Measurements from ENCODE around the gene MDP1.

Gene MDP1

DNA sequence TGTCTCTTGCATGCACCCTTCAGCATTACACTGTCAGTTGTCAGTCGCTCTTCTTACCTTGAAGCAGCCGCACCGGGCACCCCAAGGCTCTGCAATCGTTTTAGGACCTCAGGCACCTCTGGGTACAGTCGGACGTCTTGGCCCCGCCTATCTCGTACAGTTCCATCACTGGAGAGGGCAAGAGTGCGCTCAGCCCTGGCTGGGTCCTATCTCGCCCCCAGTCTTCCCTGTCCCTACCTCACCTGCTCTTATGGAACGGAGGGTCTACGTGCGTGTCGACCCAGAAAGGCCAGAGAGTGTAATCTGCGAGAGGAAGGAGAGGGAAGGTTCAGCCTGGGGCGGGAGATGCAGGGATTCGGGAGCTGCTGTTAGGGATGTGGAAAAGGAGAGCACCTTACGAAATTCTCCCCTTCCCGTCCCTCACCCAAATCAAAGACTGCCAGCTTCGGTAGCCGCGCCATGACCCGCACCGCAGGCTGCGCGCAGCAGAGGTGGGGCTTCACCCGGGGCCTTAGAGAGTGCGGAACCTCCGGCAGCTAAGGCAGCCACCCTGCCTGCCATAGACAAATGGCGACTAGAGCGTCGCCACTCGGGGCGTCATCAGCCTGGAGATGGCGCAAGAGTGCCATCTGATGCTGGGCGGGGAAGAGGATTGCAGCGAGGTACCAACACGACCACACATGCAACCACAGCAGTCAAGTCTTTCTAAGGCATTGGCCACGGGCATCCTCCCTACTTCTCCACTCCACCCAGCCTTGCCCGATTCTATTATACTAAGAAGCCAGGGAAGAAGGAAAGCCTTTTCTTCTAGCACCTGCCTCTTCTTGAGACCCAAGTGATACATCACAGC lies at the start of gene MDP1:
TSS of gene MDP1 (minus strand) at position 572 of the 850 bp plus-strand sequence. CDS start at position 461, 111 bp downstream.
- DNase-seq, result peak; percentile 36

DNA sequence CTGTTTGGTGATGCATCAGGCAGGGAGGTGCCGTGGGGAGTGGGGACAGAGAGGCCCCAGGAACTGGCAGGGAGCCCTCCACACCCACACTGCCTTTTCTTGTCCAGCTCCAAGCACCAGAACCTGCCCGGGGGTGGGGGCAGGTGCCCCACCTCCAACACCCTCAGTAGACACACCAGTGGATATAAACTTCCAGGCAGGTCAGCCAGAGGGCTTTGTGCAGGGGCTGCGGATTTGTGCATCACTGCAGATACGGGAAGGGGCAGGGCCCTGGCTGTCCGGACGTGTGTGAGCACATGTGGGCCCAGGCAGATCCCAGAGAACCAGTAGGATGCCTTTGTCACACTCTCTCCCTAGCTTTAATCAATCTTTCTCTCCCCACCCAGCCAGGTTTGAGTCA lies 48.4 kb upstream of the MDP1 start:
- no peak for DNase-seq

DNA sequence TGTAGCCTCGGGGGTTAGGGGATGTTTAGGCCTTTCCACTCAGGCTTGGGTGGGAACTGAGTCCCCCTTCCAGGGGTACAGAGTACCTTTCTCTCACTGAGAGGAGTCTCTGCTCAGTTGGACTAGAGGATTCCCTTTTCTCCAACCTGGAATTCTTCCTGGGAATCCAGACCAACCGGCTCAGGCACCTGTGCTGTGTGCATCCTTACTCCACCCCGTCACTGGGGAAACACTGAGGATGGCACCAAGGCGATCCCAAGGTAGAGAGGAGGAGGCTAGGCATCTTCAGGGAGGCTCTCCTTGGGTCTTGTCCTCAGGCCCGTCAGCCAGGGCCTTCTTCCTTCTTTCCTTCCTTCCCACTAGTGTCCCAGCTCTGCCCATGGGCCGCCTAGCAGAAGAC lies 48.0 kb upstream of the MDP1 start:
- no peak for DNase-seq

DNA sequence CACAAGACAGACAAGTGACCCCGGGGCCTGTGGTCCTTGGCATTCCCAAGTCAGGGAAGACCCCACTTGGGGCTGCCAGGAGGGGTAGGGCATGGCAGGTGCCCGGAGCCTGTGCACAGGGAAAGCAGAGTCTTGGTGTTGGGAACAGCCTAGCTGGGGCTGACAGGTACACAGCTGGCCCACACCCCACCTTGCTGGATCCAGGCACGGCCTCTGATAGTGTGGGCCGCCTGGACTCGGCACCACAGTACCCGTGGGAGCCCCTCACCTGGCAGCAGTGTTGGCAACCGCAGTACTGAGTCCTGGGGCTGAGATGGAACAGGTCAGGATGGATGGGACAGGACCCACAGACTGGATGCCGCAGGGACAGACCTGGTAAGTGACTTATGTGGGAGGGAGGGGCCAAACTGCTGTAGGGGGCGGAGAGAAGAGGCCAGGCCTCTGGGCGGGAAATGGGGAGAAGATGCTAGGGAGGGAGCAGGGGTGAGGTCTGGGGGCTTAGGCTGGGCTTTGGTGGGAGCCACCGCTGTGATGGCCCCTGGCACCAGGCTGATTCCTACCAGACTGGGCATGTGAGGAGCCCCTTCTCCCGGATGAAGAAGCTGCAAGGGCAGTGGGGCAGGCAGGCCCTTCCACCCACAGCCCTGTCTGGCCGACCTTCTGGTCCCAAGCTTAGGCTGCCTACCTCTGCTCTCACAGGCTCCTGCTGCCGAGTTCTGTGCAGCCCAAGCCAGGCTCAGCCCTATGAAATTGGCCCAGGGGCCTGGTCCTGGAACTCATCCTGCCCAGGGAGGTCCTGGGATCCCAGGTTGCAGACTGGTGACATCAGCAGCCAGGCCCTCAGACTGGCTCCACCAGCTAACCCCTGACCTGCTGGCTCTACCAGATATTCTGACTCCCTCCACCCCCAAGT lies 47.2 kb upstream of the MDP1 start, which contains the start of gene TGM1:
TSS of gene TGM1 (minus strand) at position 357 of the 913 bp plus-strand sequence. CDS start 825 bp downstream, outside the sequence.
- DNase-seq, result no peak

DNA sequence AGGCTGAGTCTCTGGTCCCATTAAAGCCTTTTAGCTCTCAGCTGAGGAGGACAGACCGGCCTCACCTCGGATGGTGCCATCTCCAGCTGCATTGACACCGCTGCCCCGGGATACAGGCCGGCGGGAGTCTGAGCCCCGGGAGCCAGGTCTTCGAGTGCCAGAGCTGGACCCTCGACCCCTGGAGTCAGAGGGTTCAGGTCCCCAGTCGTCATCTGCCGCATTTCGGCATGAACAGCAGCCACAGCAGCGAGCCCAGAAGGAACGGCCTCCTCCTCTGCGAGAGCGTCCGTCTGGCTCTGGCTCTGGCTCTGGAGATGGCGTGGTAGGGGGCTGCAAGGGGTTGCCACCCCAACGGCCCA lies 46.1 kb upstream of the MDP1 start:
- DNase-seq, result no peak

DNA sequence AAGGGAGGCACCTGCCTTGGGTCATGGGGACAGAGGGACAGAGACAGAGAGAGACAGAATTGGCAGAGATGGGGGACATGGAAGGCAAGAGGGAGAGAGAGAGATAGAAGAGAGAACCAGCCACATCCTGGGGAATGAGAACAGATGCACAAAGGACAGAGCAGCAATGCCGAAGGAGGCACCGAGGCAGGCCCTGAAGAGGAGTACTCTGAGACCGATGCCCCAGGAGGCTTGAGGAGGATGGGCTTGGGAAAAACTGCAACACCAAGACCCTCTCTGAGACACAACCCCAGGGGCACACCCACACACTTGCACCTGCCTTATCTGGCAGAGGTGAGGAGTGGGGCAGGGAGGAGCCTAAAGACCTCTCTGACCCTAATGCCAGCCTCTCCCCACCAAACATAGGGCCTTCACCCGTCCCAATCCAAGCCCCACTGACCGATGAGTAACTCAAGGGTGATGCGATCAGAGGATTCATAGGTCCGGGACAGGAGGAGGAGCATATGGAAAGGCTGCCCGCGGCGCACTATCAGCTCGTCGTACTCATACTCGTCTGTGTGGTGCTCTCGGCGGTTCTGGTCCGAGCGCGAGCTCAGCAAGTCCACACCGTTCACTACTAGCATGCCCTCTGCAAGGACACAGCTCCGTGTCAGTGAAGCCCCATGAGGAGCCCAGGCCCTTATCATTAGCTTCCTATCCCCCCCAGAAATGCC lies 45.5 kb upstream of the MDP1 start:
- DNase-seq, result no peak

DNA sequence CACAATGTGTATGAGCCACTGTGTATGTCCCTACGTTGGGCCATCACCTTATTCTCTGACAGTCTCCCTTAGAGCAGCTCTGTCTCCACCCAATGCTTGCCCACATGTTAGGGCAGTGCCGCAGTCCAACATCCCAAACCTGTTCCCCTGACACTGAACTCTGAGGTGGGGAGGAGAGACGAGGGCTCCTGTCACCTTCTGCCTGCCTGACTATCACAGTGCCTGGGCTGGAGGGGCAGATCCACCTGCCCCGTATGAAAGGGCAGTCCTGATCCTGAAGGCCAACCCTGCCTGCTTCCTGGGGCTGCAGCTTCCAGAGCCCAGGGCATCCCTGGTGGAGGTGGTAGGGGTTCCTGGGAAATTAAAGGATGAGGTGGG lies 44.9 kb upstream of the MDP1 start:
- no peak for DNase-seq

DNA sequence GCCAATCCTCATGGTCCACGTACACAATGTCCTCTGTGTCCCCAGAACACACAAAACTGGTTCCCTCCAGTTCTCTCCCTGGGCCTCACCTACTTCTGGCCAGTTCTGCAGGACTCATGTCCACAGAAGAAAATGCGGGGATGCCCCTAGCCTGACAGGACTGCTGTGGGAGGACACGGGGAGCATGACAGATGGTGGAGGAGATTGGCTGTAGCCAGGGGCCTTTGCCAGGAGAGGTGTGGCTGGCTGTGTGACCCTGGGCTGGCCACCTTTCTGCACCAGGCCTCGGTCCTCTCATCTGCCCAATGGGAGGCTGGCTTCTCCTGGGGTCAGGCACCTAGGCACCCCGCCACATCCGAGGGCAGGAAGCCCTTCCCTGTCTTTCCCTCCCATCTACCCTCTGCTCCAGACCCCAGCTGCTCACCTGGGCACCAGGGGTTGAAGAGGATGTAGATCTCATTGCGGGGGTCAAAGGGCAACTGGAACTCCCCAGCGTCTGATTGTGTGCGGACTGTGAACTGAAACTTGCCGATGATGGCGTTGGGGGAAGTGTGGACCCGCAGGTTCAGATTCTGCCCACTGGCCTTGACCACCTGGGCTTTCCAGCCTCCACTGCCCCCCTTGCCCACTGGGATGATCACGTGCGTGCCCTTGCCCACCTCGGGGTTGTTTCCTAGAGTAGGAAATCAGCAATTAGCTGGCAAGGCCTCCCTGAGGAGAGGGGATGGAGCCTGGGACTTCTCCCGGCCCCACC lies 44.3 kb upstream of the MDP1 start:
- DNase-seq, result no peak

DNA sequence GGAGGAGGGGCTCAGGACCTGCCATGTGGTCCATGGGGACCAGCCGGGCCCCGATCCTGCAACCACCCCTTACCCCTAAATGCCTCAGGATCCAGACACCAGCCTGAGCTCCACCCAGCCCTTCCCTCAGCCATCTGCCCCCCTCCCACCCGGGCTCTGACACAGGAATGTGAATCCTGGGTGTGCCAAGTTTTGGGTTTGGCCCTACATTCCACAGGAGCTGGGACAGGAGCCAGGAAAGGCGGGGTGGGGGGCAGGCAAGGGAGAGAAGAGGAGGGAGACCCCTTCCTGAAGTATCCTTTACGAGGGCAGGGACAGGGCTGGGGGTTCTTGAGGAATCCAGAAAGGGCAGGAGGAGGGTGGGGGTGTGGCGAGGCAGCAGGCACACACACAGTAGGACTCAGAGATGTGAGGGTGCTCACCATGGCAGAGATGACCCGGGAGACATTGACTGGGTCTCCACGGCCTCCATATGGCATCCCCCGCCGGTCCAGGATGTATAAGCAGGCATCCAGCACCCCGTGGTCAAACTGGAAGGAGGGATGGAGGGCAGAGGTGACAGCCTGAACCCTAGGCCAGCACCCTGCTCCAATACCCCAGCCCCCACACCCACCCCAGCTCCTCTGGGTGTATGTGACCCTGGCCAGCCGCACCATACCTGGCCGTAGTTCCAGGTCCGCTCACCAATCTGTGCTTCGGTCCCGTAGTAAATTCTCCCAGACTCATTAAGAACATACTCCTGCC lies 43.6 kb upstream of the MDP1 start:
- no peak for DNase-seq

DNA sequence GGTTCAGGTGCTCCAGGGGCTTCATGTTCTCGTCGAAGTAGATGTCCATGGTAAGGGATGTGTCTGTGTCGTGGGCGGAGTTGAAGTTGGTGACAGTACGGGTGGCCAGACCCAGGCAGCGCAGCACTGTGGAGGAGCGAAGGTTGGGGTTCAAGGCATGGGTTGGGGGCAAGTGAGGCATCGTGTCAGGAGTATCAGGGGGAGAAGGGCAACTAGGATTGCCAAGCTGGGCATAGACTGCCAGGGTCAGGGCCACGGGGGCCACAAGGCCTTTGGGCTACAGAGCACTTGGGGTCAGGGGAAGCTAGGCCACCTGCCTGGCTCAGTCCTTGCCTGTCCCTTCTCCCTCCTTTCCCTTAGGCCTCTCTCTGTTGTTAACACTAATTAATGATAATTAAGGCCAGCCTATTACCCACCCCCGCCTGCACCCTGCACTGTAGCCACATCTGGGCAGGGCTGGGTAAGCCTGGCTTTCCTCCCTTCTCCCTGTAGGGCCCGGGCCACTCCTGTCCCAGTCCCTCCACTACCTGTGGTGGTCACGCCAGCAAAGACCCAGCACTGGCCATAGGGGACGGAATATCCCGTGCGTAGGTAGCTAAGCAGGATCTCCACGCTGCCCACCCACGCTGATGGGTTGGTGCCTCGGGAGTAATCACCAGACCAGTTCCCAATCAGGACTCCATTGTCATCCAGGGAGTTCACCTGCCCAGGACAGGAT lies 42.8 kb upstream of the MDP1 start:
- DNase-seq, result no peak

DNA sequence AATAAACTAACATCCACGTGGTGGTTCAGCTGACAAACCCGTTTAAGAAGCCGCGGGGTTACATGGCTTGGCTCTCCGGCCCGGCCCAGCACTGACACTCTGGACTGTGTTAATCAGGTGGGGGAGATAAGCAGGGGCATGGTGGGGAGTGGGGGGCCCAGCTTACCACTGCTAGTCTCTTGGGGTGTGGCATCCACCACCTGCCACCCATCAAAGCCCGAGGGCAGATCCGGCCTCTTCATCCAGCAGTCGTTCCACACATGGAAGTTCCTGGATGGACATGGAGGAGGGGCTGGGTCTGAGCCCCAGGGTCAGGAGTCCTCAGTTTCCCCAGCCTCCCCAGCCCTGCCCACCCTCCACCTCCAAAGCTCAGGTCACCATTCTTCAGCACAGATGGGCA lies 42.3 kb upstream of the MDP1 start:
- DNase-seq, result no peak

DNA sequence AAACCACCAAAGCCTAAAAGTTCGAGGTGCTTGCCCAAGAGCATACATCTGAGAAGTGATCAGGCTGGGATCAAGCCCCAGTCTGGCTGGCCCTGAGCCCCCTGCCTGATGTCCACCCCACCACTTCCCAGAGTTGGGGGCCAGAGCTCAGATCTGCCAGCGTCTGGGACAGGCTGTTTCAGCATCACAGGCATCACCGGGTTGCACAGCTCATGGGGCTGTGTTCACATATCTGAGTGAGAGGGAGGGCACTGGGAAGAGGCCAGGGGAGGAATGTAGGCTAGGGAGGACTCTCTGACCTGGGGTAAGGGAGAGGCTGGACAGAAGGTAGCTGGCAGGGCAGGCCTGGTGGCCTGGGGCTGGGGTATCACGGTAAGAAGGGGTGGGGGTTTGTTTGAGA lies 41.1 kb upstream of the MDP1 start:
- DNase-seq, result no peak

DNA sequence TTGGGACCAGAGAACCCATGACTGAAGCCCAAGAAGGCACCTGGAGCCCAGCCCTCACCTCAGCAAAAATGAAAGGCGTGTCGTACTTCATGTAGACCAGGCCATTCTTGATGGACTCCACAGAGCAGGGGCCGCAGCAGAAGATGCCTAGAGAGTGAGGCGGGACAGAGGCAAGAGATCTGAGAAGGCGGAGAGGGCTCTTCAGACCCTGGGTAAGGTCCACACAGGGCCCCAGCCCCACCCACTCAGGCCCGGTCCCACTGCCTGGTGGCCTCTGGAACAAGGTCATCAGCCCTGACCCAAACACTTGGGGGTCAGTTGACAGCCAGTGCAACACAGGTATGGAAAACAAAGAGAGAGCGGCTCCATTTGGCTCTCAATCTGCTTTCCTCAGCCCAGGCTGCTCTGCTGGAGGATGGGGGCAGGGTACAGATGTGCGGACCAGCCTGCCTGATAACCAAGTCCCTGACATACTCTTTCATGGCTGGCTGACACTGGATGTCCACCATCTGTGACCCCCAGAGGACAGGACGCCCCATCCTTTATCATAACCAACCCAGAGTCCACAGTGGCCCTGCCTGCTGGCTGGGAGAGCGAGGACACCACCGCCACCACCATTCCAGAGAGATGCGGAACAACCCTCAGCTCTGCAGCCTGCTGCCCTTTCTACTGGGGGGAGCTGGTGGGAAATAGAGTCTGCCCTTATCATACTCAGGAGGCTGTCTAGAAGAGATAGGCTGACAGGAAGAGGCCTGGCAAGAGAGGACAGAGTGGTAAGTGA lies 40.3 kb upstream of the MDP1 start:
- no peak for DNase-seq

DNA sequence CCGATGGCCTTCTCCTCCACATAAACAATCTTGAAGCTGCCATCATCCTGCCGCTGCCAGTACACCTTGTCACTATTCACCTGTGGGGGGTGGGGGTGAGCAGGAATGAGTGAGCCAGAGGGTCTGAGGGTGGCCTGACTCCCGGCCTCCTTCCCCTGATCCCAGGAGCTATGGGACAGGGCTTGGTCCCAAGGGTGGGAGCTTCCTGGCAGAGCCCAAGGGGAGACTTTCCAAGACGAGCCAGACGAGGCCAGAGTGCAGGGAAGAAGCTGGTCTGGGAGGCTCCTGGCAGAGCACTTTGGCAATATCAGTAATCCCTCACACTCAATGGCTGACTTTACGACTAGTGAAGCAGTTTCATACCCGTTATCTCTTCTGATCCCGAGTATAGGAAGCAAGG lies 39.6 kb upstream of the MDP1 start:
- no peak for DNase-seq

DNA sequence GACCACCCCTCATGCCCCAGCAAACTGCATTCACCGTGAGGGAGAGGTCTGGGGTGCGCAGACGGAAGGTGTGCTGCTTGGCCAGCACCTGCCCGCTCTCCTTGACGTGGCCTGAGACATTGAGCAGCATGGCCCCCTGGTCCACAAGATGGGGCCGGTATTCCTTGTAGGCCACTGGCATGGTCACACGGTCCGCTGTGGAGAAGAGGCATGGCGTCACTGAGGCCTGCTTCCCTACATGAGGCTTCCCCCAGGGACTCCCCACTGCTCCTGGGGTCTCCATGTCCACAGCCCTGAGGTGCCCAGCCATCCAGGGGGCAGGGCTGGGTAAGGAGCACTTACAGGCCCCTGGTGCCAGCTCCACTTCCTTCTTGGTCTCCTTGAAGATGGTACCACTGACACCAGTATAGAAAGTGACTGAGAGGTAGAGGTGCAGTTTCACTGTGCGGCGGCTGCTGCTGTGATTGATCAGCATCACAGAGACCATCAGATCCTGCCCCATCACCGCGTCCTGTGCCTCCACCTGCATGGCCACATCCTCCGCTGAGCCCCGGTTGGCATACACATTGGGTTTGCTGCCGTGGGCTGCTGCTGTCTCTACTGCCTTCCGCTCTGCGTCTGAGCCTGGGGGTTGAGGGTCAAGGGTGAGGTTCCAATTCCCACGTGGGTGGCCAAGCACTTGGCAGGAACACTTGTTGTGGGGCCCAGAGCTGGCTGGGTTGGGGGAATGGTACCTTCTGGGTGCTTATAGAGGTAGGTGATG lies 38.9 kb upstream of the MDP1 start:
- no peak for DNase-seq

DNA sequence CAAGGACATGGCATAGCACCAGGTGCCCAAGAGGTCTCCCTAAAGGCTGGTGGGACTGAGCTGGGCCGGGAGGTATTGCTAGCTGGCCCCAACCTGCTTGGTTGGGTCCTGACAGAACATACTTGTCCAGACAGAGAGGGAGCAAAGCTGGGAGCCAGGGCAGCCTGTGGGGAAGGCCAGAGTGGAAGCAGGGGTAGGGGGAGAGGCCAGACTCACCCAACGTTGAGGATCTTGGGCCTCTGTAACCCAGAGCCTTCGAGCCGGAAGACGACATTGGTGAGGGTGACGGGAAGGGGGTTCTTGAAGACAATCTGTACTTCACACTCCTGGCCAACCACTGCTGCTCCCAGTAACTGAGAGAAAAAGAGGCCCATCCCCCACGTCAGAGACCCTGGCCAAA lies 38.1 kb upstream of the MDP1 start:
- no peak for DNase-seq

DNA sequence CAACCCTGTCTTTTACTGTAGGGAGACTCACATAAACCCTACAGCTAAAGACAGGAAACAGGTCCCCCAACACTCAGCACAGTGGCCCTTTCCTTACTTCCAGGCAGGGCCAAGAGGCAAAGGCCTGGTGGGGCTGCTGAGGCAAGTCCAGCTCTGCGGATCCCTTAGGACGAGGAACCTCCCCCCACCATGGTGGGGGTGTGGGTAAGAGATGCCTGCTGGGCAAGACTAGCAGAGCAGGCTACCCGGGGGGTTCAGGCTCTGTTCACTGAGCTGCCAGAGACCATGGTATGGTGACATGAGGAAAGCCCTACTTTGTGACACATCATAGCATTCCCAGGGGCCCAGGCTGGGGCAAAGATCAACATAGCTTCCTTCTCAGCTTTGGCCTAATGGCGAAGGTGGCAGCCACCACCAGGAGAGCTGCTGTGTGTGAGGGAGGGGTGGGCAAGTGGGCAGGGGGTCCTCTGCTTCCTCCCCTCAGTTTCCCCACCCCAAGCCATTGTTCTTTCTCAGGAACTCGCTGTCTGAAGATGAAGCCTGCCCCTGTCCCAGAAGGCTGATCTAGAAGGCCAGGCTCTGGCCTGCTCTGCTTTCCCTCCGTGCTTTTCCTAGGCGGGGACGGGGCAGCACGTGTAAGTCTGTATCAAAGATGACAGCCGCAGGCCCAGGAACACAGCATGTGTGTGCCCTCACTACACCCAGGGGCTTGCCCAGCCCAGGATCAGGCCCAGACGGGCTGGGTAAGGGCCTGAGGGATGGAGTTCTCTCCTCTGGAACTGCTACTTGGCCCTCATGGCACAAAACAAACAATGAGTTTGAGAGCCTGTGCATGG lies 36.6 kb upstream of the MDP1 start:
- no peak for DNase-seq

DNA sequence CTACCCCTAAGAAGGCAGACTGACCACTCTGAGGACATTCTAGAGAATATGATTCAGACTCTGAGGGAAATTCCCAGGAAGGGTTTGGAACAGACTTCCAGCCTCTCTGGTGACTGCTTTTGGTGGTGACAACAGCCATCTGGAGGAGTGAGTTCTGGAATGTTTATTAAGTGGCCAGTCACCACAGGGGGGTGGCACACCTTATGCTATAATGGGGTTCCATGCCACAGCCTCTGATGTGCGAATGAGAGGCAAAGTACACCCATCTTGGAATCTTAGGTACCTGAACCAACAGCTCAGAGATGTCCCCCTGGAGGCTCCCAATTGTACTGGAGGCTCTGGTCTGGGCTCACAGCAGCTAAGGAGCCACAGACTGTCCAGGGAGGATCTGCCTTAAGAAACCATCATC lies 36.0 kb upstream of the MDP1 start:
- no peak for DNase-seq

DNA sequence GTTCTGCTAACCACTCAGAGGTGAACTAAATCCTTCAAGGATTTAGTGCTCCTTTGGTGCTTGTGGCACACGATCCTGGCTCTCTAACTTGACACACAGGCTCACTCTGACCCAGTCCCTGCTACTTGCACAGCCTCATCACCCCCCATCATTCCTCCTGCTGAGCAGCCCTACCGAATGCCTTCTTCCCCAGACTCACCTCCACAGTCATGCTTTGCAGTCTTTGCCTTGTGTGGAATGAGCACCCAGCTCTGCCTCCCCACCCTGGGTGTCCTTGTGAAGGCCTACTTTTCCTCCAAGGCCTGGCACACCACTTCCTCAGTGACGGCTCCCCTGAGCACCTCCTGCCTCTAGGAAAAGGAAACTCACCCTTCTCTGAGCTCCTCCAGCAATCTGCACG lies 34.5 kb upstream of the MDP1 start:
- DNase-seq, result no peak
